GM12878 (cell line): ENCODE measurements around the gene SLC36A1. TPM values are rescaled to one million over a fixed set of nuclear protein-coding genes. Genes with fewer than 3 reads are reported as not detected.

Experiments
- ATAC-seq: fragments of 200-7000 bp; cut with Tn5 transposase; 3 replicates; pipeline ENCODE4 v1.9.1; 2020; ENCODE audit warnings: mild to moderate bottlenecking, moderate library complexity
- BruUV-seq: library from RNA; stranded (reverse); fragments of 400-500 nt; replicated peaks from 2 replicates; lab custom pipeline; 2021; lab: Mats Ljungman, UMichigan
- CTCF ChIA-PET: fragments of 300-600 bp; sonication (Branson Sonifier 250); formaldehyde crosslinking; extraction: SDS; loops from one replicate; lab custom pipeline; 2021; ENCODE audit warnings: inconsistent platforms; lab: Yijun Ruan, JAX
- POLR2A ChIA-PET: fragments of 350-600 bp; formaldehyde crosslinking; extraction: SDS; loops from one replicate; lab custom pipeline; 2021; ENCODE audit warnings: inconsistent platforms; lab: Charles Lee
- RAD21 ChIA-PET: fragments of 300-600 bp; sonication (Branson Sonifier 250); formaldehyde crosslinking; loops from one replicate; lab custom pipeline; 2023; ENCODE audit warnings: antibody characterized with exemption; ENCODE audit not compliant: unreplicated experiment; lab: Charles Lee
- SMC1A ChIA-PET: fragments of 300-600 bp; sonication (Branson Sonifier 250); formaldehyde crosslinking; loops from one replicate; lab custom pipeline; 2023; ENCODE audit not compliant: unreplicated experiment, uncharacterized antibody; lab: Charles Lee
- DNase-seq: peaks from one replicate; pipeline ENCODE4 v3.0.0-alpha.2; 2011; ENCODE audit warnings: low read depth, low spot score
- FAIRE-seq: peaks from 3 replicates; lab custom pipeline; 2011; peaks lifted over from hg19 to GRCh38; lab: Jason Lieb, UNC
- H2AFZ ChIP-seq: 2 replicates; pipeline ENCODE4 v1.6.0; 2011; ENCODE audit warnings: low read depth, low read length, control low read depth; ENCODE audit not compliant: control insufficient read depth
- H3K27ac ChIP-seq: 2 replicates; pipeline ENCODE4 v1.5.1; 2011; ENCODE audit warnings: control low read depth; ENCODE audit not compliant: control insufficient read depth, insufficient read depth
- H3K27me3 ChIP-seq, 2 experiments: replicated peaks in 1 of 2; 2 replicates each; pipeline versions ENCODE4 v1.6.0 to v1.6.1; 2011; ENCODE audit warnings: low read length in 1 of 2; ENCODE audit not compliant: control insufficient read depth in 2 of 2, insufficient read depth in 2 of 2
- H3K36me3 ChIP-seq, 2 experiments: 2 replicates each; pipeline ENCODE4 v1.5.1; 2011; ENCODE audit warnings: low read length in 1 of 2; ENCODE audit not compliant: control insufficient read depth in 2 of 2, insufficient read depth in 2 of 2
- H3K4me1 ChIP-seq: 2 replicates; pipeline ENCODE4 v1.6.1; 2011; ENCODE audit warnings: mild to moderate bottlenecking, low read length, moderate library complexity, mixed read lengths; ENCODE audit not compliant: control insufficient read depth, insufficient read depth
- H3K4me2 ChIP-seq: 2 replicates; pipeline ENCODE4 v1.6.0; 2011; ENCODE audit warnings: control low read depth; ENCODE audit not compliant: control insufficient read depth, insufficient read depth
- H3K4me3 ChIP-seq: fragments of 200-600 bp; sonication (generic); 2 replicates; pipeline ENCODE4 v1.5.1; 2016
- H3K79me2 ChIP-seq: 2 replicates; pipeline ENCODE4 v1.6.0; 2011; ENCODE audit warnings: low read length; ENCODE audit not compliant: control insufficient read depth, insufficient read depth
- H3K9ac ChIP-seq: 2 replicates; pipeline ENCODE4 v1.8.0; 2011; ENCODE audit warnings: low read length, control low read depth, mixed read lengths; ENCODE audit not compliant: control insufficient read depth, insufficient read depth
- H3K9me3 ChIP-seq: replicated peaks from 3 replicates; pipeline ENCODE4 v1.5.1; 2011; ENCODE audit warnings: mild to moderate bottlenecking, low read length; ENCODE audit not compliant: control insufficient read depth, insufficient read depth
- H4K20me1 ChIP-seq: 2 replicates; pipeline ENCODE4 v1.6.0; 2011; ENCODE audit not compliant: control insufficient read depth, insufficient read depth
- ASH2L ChIP-seq: fragments of 300-600, 200-600 bp; sonication (generic); IDR thresholded peaks from 2 replicates; pipeline ENCODE4 v1.6.1; 2017; ENCODE audit warnings: low read depth, mild to moderate bottlenecking, borderline replicate concordance
- BMI1 ChIP-seq: fragments of 450-650 bp; IDR thresholded peaks from 2 replicates; pipeline ENCODE4 v1.6.1; 2016; ENCODE audit warnings: mild to moderate bottlenecking, moderate library complexity, borderline replicate concordance
- CHD4 ChIP-seq: fragments of 200-600 bp; sonication (generic); IDR thresholded peaks from 2 replicates; pipeline ENCODE4 v1.6.1; 2016; ENCODE audit warnings: mild to moderate bottlenecking
- GATAD2B ChIP-seq: fragments of 450-650 bp; conservative IDR thresholded peaks from 2 replicates; pipeline ENCODE4 v1.6.1; 2017; ENCODE audit warnings: low read depth, mild to moderate bottlenecking, moderate library complexity
- IKZF1 ChIP-seq: fragments of 450-650 bp; conservative IDR thresholded peaks from 2 replicates; pipeline ENCODE4 v1.6.1; 2017; ENCODE audit warnings: antibody characterized with exemption, mild to moderate bottlenecking
- IRF4 ChIP-seq: IDR thresholded peaks from 2 replicates; pipeline ENCODE4 v1.6.1; 2011; ENCODE audit warnings: low read depth, low read length
- NFXL1 ChIP-seq: fragments of 450-650 bp; IDR thresholded peaks from 2 replicates; pipeline ENCODE4 v1.6.1; 2017; ENCODE audit warnings: antibody characterized with exemption, mild to moderate bottlenecking, borderline replicate concordance
- NFYB ChIP-seq: IDR thresholded peaks from 2 replicates; pipeline ENCODE4 v1.6.1; 2011; ENCODE audit warnings: low read depth, mild to moderate bottlenecking, low read length, improper control_type of control experiment, moderate library complexity; ENCODE audit not compliant: insufficient read depth
- NR2F1 ChIP-seq: fragments of 450-650 bp; conservative IDR thresholded peaks from 2 replicates; pipeline ENCODE4 v1.6.1; 2017; ENCODE audit warnings: mild to moderate bottlenecking
- SREBF1 ChIP-seq: IDR thresholded peaks from 2 replicates; pipeline ENCODE4 v1.6.1; 2012; ENCODE audit warnings: mild to moderate bottlenecking, low read length
- SUZ12 ChIP-seq: fragments of 200-600 bp; sonication (generic); IDR thresholded peaks from one replicate; pipeline ENCODE4 v1.6.1; 2018; ENCODE audit warnings: antibody characterized with exemption, mild to moderate bottlenecking; ENCODE audit not compliant: unreplicated experiment
- WGBS: methylation state at CpG from one replicate; pipeline ENCODE4 v1.1.6; 2016; ENCODE audit warnings: low lambda C conversion rate; ENCODE audit not compliant: insufficient replicate concordance, insufficient coverage; ENCODE audit errors: missing lambda C conversion rate; 5-methylcytosine and 5-hydroxymethylcytosine counted together
- in situ Hi-C: fragments of 300-500 bp; cut with MboI; formaldehyde crosslinking; loops from 9 replicates; pipeline ENCODE4 v1.14.3; 2018; ENCODE audit warnings: mixed read lengths
- intact Hi-C: fragments of 100-400 bp; cut with micrococcal nuclease; formaldehyde crosslinking; loops from one replicate; pipeline ENCODE4 v1.14.2; 2022; ENCODE audit not compliant: unreplicated experiment
- polyA plus RNA-seq, 11 experiments: library from polyadenylated mRNA; depleted of rRNA in 4 of 11; unstranded in 6 of 11; stranded (reverse) in 5 of 11; fragments of >200 nt; fragmentation: Nextera tagmentation in 4 of 11; fragmentation: Illumina TruSeq in 1 of 11; extraction: Ambion mirVana in 4 of 11; extraction: Trizol in 1 of 11; gene quantifications; 1 replicate in 1 of 11; 2 replicates in 10 of 11; pipeline versions ENCODE4 v1.2.1 to v1.2.3, GENCODE V29; 2011 to 2016; ENCODE audit warnings: inconsistent platforms in 2 of 11, missing spikeins in 2 of 11, low read depth in 1 of 11
- total RNA-seq, 4 experiments: library from RNA; depleted of rRNA in 3 of 4; stranded (reverse); fragments of >200 nt in 3 of 4; fragmentation: Illumina TruSeq in 1 of 4; extraction: Trizol in 1 of 4; gene quantifications; 2 replicates each; pipeline versions ENCODE4 v1.2.1 to v1.2.3, GENCODE V29; 2013 to 2021
- TF ChIP-seq, protein P1 (sequence below): IDR thresholded peaks from 2 replicates; pipeline ENCODE4 v1.6.1; 2011; ENCODE audit warnings: borderline replicate concordance, low read depth, mild to moderate bottlenecking, moderate library complexity, low read length; ENCODE audit not compliant: insufficient read depth, poor library complexity, severe bottlenecking
- TF ChIP-seq, protein P2 (sequence below): fragments of 450-650 bp; IDR thresholded peaks from 2 replicates; pipeline ENCODE4 v1.6.1; 2016; ENCODE audit warnings: mild to moderate bottlenecking

SLC36A1 gene
- total and polyA plus RNA-seq, 10 of the 15 experiments (the other 5 are each of a cell fraction or from before 2014, with no cell fraction given): 0.50 to 8.2 (median 3.5) TPM

DNA sequence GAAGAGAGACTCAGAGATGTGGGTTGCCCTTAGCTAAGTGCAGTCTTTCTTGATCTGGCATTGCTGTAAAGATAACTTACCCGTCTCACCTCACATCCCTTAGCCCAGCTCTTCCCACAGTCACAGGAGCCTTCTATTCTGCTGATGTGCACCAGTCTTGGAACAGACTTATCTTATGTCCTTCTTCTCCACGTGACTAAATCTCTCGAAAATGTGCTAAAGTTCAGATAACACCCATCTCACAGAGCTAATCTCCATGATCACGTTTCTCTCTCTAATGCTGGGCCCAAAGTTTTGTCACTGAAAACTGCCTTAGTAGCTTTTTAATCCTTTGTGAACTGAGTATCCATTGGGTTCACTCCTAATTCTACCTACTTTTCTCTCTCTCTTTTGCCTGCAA is 16.7 kb downstream of the SLC36A1 start:
- no peaks in the 10 kb centered on the region for H4K20me1 ChIP-seq
- H3K36me3 ChIP-seq: peaks cover 0 to 5% of the 10 kb centered on the region in 2 experiments; a peak in 1 of 4 replicates
- no peaks in the 10 kb centered on the region for H3K79me2 ChIP-seq
- TF ChIP-seq SUZ12 (no peak), NFYB (no peak), SREBF1 (no peak), CHD4 (no peak), IRF4 (no peak), NFXL1 (no peak), ASH2L (no peak), GATAD2B (no peak), BMI1 (no peak), NR2F1 (no peak), IKZF1 (no peak)
- TF ChIP-seq, protein P1, sequence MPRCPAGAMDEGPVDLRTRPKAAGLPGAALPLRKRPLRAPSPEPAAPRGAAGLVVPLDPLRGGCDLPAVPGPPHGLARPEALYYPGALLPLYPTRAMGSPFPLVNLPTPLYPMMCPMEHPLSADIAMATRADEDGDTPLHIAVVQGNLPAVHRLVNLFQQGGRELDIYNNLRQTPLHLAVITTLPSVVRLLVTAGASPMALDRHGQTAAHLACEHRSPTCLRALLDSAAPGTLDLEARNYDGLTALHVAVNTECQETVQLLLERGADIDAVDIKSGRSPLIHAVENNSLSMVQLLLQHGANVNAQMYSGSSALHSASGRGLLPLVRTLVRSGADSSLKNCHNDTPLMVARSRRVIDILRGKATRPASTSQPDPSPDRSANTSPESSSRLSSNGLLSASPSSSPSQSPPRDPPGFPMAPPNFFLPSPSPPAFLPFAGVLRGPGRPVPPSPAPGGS: no peak
- TF ChIP-seq, protein P2, sequence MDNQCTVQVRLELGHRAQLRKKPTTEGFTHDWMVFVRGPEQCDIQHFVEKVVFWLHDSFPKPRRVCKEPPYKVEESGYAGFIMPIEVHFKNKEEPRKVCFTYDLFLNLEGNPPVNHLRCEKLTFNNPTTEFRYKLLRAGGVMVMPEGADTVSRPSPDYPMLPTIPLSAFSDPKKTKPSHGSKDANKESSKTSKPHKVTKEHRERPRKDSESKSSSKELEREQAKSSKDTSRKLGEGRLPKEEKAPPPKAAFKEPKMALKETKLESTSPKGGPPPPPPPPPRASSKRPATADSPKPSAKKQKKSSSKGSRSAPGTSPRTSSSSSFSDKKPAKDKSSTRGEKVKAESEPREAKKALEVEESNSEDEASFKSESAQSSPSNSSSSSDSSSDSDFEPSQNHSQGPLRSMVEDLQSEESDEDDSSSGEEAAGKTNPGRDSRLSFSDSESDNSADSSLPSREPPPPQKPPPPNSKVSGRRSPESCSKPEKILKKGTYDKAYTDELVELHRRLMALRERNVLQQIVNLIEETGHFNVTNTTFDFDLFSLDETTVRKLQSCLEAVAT: no peak
- no peak overlapping the region for H3K4me3 ChIP-seq
- H3K27me3 ChIP-seq: no peaks in the 10 kb centered on the region
- ChIA-PET SMC1A (interaction anchor here (0.9 to 3.3 kb wide), 6 partner anchors 12 to 170 kb away, joined by 3 to 17 read pairs (median 4); partner anchors contain the start of gene SLC36A1), POLR2A (no interaction called here), CTCF (interaction anchor here (0.8 to 3.8 kb wide), 14 partner anchors 8 to 189 kb away, joined by 3 to 27 read pairs (median 3); partner anchors contain the start of gene SLC36A1), RAD21 (interaction anchor here (1.0 to 1.1 kb wide), 2 partner anchors 9 to 16 kb away, joined by 3 read pairs; partner anchors contain the start of gene SLC36A1)
- intact Hi-C loops: no loop called here
- FAIRE-seq (no peak), ATAC-seq (no peak), DNase-seq (no peak)
- no peak overlapping the region for H3K9ac ChIP-seq
- no peak overlapping the region for H2AFZ ChIP-seq
- 90% methylated on average over 4 of the region's 4 CpGs for WGBS
- no peaks in the 10 kb centered on the region for H3K9me3 ChIP-seq
- H3K4me2 ChIP-seq: no peak overlapping the region
- no peak overlapping the region for H3K27ac ChIP-seq
- BruUV-seq: no TSS peak
- peaks cover 9% of the 10 kb centered on the region; the same call in 1 of the 2 replicates for H3K4me1 ChIP-seq
- in situ Hi-C loops: no loop called here
